Nephron (organoid): ENCODE data around the gene SFTA2.
A peak's percentile ranks its signal among the peaks of the same experiment; 100 is the strongest.

Source experiments
- H3K27ac Mint-ChIP-seq, 3 experiments: 2 replicates each; pipeline ENCODE4 v1.8.0; 2020; ENCODE audit warnings: mixed read lengths in 3 of 3, mild to moderate bottlenecking in 2 of 3, moderate library complexity in 1 of 3
- H3K27me3 Mint-ChIP-seq: 2 replicates; pipeline ENCODE4 v1.8.0; 2021; ENCODE audit warnings: low read depth, mild to moderate bottlenecking, moderate library complexity, mixed read lengths
- H3K36me3 Mint-ChIP-seq: 2 replicates; pipeline ENCODE4 v1.8.0; 2020; ENCODE audit warnings: low read depth, mixed read lengths
- H3K4me1 Mint-ChIP-seq: 2 replicates; pipeline ENCODE4 v1.8.0; 2020; ENCODE audit warnings: mixed read lengths
- H3K4me3 Mint-ChIP-seq, 3 experiments: 2 replicates each; pipeline ENCODE4 v1.8.0; 2020; ENCODE audit warnings: mild to moderate bottlenecking in 3 of 3, mixed read lengths in 3 of 3, moderate library complexity in 2 of 3
- H3K9me3 Mint-ChIP-seq: 2 replicates; pipeline ENCODE4 v1.8.0; 2020; ENCODE audit warnings: mixed read lengths
- TF ChIP-seq, protein P1 (sequence below), 3 experiments: fragments of 200-600 bp; sonication (generic); IDR thresholded peaks; one replicate each; pipeline ENCODE4 v1.5.0; 2021; ENCODE audit warnings: antibody characterized with exemption in 3 of 3; ENCODE audit not compliant: unreplicated experiment in 3 of 3

SFTA2 gene

DNA sequence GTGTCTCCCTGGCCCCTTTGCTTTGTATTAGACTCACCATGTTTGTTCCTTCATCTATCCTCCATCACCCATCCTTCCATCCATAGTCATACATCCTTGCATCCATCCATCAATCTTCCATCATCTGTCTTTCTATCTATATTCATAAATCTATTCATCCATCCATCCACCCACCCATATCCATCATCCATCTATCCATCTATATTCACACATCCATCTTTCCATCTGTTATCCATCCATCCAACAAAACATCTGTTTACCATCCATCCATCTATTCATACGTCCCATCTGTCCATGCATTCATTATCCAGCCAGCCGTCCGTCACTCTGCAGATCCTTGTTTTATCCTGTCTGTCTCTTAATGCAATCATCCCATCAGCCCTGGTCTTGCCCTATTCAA, 37.0 kb downstream of the SFTA2 start:
- Mint-ChIP-seq H3K27me3 (no peaks in the 10 kb centered on the region), H3K4me3 (no peak overlapping the region), H3K4me1 (peaks cover 17% of the 10 kb centered on the region), H3K27ac (peak overlapping the region in 1 of 3 experiments; percentile 4), H3K36me3 (peaks cover 63% of the 10 kb centered on the region), H3K9me3 (no peaks in the 10 kb centered on the region)
- TF ChIP-seq, protein P1, sequence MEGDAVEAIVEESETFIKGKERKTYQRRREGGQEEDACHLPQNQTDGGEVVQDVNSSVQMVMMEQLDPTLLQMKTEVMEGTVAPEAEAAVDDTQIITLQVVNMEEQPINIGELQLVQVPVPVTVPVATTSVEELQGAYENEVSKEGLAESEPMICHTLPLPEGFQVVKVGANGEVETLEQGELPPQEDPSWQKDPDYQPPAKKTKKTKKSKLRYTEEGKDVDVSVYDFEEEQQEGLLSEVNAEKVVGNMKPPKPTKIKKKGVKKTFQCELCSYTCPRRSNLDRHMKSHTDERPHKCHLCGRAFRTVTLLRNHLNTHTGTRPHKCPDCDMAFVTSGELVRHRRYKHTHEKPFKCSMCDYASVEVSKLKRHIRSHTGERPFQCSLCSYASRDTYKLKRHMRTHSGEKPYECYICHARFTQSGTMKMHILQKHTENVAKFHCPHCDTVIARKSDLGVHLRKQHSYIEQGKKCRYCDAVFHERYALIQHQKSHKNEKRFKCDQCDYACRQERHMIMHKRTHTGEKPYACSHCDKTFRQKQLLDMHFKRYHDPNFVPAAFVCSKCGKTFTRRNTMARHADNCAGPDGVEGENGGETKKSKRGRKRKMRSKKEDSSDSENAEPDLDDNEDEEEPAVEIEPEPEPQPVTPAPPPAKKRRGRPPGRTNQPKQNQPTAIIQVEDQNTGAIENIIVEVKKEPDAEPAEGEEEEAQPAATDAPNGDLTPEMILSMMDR (IDR thresholded peaks at IDR 0.05; ENCODE audit: unreplicated experiment in 3 of 3), result no peak

DNA sequence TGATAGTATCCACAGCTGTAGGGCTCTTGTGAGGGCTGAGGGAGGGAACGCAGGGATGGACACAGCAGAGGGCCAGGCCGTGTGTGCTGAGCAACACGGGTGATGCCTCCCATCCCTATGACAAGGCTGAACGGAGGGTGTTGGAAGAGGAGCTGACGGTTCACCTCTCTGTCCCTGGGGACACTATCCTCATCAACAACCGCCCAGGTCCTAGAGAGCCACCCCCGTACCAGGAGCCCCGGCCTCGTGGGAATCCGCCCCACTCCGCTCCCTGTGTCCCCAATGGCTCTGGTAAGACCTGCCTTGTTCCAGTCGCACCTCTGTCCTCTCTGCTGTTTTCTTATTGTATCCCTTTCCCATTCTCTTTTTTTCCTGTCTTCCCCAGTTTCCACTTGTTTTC, 37.6 kb downstream of the SFTA2 start:
- peaks cover 22% of the 10 kb centered on the region for H3K4me1 Mint-ChIP-seq
- peaks cover 63% of the 10 kb centered on the region for H3K36me3 Mint-ChIP-seq
- no peaks in the 10 kb centered on the region for H3K27me3 Mint-ChIP-seq
- no peaks in the 10 kb centered on the region for H3K9me3 Mint-ChIP-seq
- no peak overlapping the region for H3K27ac Mint-ChIP-seq
- H3K4me3 Mint-ChIP-seq, result no peak overlapping the region
- TF ChIP-seq, protein P1 (IDR thresholded peaks at IDR 0.05; ENCODE audit: unreplicated experiment in 3 of 3), result no peak

DNA sequence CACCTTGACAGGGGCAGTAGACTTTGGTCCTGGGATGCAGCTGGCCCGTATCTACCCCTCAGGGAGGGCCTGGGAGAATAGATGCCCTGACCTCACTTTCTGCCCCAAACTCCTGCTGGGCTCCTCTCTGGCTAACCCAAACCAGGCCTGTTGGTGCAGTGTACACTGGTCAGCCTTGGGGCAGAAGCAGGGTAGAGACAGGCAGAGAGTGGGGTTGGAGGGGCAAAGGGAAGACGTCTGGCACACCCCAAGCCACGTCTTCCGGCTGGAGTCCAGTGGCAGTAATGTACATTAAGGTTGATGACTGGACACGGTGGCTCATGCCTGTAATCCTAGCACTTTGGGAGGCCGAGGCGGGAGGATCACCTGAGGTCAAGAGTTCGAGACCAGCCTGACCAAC, 38.3 kb downstream of the SFTA2 start:
- no peaks in the 10 kb centered on the region for H3K27me3 Mint-ChIP-seq

DNA sequence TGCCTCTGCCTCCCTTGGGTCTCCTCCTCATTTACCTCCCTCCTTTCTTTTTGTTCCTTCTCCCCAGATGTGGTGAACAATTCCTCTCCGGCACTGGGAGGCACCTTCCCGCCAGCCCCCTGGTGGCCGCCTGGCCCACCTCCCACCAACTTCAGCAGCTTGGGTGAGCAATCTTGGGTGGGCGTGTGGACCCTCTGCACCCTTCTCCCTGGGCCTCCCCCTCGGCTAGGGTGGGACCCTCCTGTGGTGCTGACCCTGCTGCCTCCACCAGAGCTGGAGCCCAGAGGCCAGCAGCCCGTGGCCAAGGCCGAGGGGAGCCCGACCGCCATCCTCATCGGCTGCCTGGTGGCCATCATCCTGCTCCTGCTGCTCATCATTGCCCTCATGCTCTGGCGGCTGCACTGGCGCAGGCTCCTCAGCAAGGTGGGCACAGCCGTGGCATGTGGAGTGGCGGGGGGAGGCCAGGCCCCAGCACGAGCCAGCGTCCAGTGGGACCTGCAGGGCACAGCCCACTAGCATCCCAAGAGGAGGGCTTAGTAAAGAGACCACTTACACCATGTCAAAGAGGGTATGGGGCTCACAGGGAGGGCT, 38.9 kb downstream of the SFTA2 start:
- Mint-ChIP-seq H3K9me3 (no peaks in the 10 kb centered on the region), H3K4me3 (no peak overlapping the region), H3K36me3 (peaks cover 63% of the 10 kb centered on the region), H3K27ac (peak overlapping the region in 1 of 3 experiments; percentile 24), H3K4me1 (peaks cover 28% of the 10 kb centered on the region), H3K27me3 (no peaks in the 10 kb centered on the region)
- TF ChIP-seq, protein P1 (IDR thresholded peaks at IDR 0.05; ENCODE audit: unreplicated experiment in 3 of 3), result peak; percentile 7 to 30 (median 13)

More for the DNA sequence above, 38.3 kb downstream of the SFTA2 start:
- TF ChIP-seq, protein P1 (IDR thresholded peaks at IDR 0.05; ENCODE audit: unreplicated experiment in 3 of 3), result no peak
- H3K27ac Mint-ChIP-seq, result no peak overlapping the region
- no peaks in the 10 kb centered on the region for H3K9me3 Mint-ChIP-seq
- H3K36me3 Mint-ChIP-seq, result peaks cover 63% of the 10 kb centered on the region
- no peak overlapping the region for H3K4me3 Mint-ChIP-seq
- H3K4me1 Mint-ChIP-seq, result peaks cover 22% of the 10 kb centered on the region

DNA sequence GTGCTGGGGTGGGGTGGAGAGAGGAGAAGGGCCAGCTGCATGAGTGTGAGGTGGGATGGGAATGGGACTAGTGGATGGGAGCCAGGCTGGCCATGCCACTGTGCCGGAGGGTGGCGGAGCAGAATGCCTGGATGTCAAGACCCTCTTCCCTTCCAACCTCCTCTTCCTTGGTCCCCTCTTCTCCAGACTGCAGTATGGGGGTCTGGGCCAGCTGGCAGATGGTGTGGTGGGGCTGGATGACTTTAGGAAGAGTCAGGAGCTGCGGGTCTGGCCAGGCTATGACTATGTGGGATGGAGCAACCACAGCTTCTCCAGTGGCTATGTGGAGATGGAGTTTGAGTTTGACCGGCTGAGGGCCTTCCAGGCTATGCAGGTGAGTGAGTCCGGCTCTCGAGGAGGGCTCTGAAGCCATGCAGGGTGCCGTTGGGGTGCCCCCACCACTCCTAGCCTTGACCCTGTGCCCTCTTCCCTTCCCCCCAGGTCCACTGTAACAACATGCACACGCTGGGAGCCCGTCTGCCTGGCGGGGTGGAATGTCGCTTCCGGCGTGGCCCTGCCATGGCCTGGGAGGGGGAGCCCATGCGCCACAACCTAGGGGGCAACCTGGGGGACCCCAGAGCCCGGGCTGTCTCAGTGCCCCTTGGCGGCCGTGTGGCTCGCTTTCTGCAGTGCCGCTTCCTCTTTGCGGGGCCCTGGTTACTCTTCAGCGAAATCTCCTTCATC, 40.0 kb downstream of the SFTA2 start:
- Mint-ChIP-seq H3K4me3 (no peak overlapping the region), H3K27ac (no peak overlapping the region), H3K9me3 (no peaks in the 10 kb centered on the region), H3K36me3 (peaks cover 62% of the 10 kb centered on the region), H3K27me3 (no peaks in the 10 kb centered on the region), H3K4me1 (peaks cover 39% of the 10 kb centered on the region)
- TF ChIP-seq, protein P1 (IDR thresholded peaks at IDR 0.05; ENCODE audit: unreplicated experiment in 3 of 3), result no peak

DNA sequence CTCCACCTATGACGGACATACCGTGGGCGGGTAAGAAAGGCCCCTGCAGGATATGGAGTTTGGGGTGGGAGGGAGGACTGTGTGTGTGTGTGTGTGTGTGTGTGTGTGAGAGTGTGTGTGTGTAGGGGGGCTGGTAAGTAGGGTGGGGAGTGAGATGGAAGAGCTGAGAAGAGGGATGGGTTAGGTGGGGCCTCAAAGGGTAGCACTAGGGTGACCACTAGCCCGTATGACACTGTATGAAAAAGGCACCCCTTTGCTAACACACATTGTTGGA, 40.6 kb downstream of the SFTA2 start:
- Mint-ChIP-seq H3K27me3 (no peaks in the 10 kb centered on the region), H3K4me1 (peaks cover 45% of the 10 kb centered on the region), H3K36me3 (peaks cover 58% of the 10 kb centered on the region), H3K9me3 (no peaks in the 10 kb centered on the region), H3K4me3 (no peak overlapping the region), H3K27ac (no peak overlapping the region)
- TF ChIP-seq, protein P1 (IDR thresholded peaks at IDR 0.05; ENCODE audit: unreplicated experiment in 3 of 3), result no peak
